Ascending aorta (tissue), 2 donors: ENCODE results near the gene THAP4. TPM values are rescaled to one million over a fixed set of nuclear protein-coding genes. Genes with fewer than 3 reads are reported as not detected.

Experiments used
- DNase-seq, 2 donors: peaks; one replicate each; pipeline ENCODE4 v3.0.0-alpha.2; 2019; ENCODE audit warnings: low spot score in 2 of 2
- H3K27ac ChIP-seq, 2 donors: fragments of 200-600 bp; sonication (generic); one replicate each; pipeline ENCODE4 v1.5.1; 2016 to 2017; ENCODE audit warnings: mild to moderate bottlenecking in 1 of 2
- H3K27me3 ChIP-seq: fragments of 200-600 bp; sonication (generic); one replicate; pipeline ENCODE4 v1.5.1; 2017
- H3K36me3 ChIP-seq, 2 donors: fragments of 200-600 bp; sonication (generic); one replicate each; pipeline ENCODE4 v1.5.1; 2016
- H3K4me1 ChIP-seq, 2 donors: fragments of 200-600 bp; sonication (generic); one replicate each; pipeline ENCODE4 v1.5.1; 2016 to 2017; ENCODE audit warnings: mild to moderate bottlenecking in 1 of 2
- H3K4me3 ChIP-seq, 2 donors: fragments of 200-600 bp; sonication (generic); one replicate each; pipeline ENCODE4 v1.5.1; 2016 to 2017; ENCODE audit warnings: mild to moderate bottlenecking in 1 of 2
- H3K9me3 ChIP-seq, 2 donors: fragments of 200-600 bp; sonication (generic); one replicate each; pipeline ENCODE4 v1.5.1; 2016
- CTCF ChIP-seq, 3 experiments: fragments of 200-600 bp in 2 of 3; fragments of 450-650 bp in 1 of 3; sonication (generic) in 2 of 3; IDR thresholded peaks; one replicate each; pipeline ENCODE4 v1.5.1; 2016 to 2019; ENCODE audit warnings: antibody characterized with exemption in 3 of 3, mild to moderate bottlenecking in 1 of 3, moderate library complexity in 1 of 3
- intact Hi-C: fragments of 100-400 bp; cut with DNase I; formaldehyde crosslinking; loops from one replicate; pipeline ENCODE4 v1.15.1; 2023
- total RNA-seq: library from RNA; depleted of rRNA; stranded (reverse); fragments of >200 nt; gene quantifications from one replicate; pipeline ENCODE4 v1.1.0, GENCODE V29; 2016

The THAP4 gene
- total RNA-seq, 1 donor from 2014 or later: 80.8 TPM

- no peaks in the 10 kb centered on the region for H3K27me3 ChIP-seq
- DNase-seq: no peak
- H3K4me1 ChIP-seq: no peaks in the 10 kb centered on the region
- H3K9me3 ChIP-seq: no peaks in the 10 kb centered on the region
- H3K4me3 ChIP-seq: no peak overlapping the region
- H3K36me3 ChIP-seq: peaks cover 52 to 62% of the 10 kb centered on the region in 2 donors
- H3K27ac ChIP-seq: no peak overlapping the region
- intact Hi-C loops: no loop called here
- TF ChIP-seq CTCF (IDR thresholded peaks at IDR 0.05): no peak
These were observed 36.3 kb upstream of the THAP4 start for GRCh38 chr2:241673189-241673663.

GRCh38 chr2:241672243-241673188 is 35.6 kb upstream of the THAP4 start:
- H3K4me1 ChIP-seq: no peaks in the 10 kb centered on the region
- H3K27ac ChIP-seq: no peak overlapping the region
- no peak for DNase-seq
- TF ChIP-seq CTCF (IDR thresholded peaks at IDR 0.05): no peak
- H3K27me3 ChIP-seq: no peaks in the 10 kb centered on the region
- no peak overlapping the region for H3K4me3 ChIP-seq
- H3K36me3 ChIP-seq: peaks cover 54 to 62% of the 10 kb centered on the region in 2 donors
- intact Hi-C loops: no loop called here
- no peaks in the 10 kb centered on the region for H3K9me3 ChIP-seq

- no peak for TF ChIP-seq CTCF (IDR thresholded peaks at IDR 0.05)
- intact Hi-C loops: no loop called here
- Histone ChIP-seq H3K27me3 (no peaks in the 10 kb centered on the region), H3K4me1 (no peaks in the 10 kb centered on the region), H3K36me3 (peaks cover 60 to 62% of the 10 kb centered on the region in 2 donors), H3K4me3 (no peak overlapping the region), H3K9me3 (no peaks in the 10 kb centered on the region), H3K27ac (no peak overlapping the region)
- DNase-seq: no peak
These were observed 34.7 kb upstream of the THAP4 start for GRCh38 chr2:241671457-241672240.

GRCh38 chr2:241670333-241671110 is 33.6 kb upstream of the THAP4 start:
- Histone ChIP-seq H3K27ac (no peak overlapping the region), H3K4me1 (no peaks in the 10 kb centered on the region), H3K9me3 (no peaks in the 10 kb centered on the region), H3K36me3 (peaks cover 68 to 69% of the 10 kb centered on the region in 2 donors), H3K27me3 (no peaks in the 10 kb centered on the region), H3K4me3 (no peak overlapping the region)
- no peak for TF ChIP-seq CTCF (IDR thresholded peaks at IDR 0.05)
- intact Hi-C loops: no loop called here
- no peak for DNase-seq

GRCh38 chr2:241668839-241669238 is 31.9 kb upstream of the THAP4 start:
- no peak overlapping the region for H3K4me3 ChIP-seq
- DNase-seq: no peak
- H3K27ac ChIP-seq: no peak overlapping the region
- H3K27me3 ChIP-seq: no peaks in the 10 kb centered on the region
- no peaks in the 10 kb centered on the region for H3K4me1 ChIP-seq
- no peaks in the 10 kb centered on the region for H3K9me3 ChIP-seq
- no peak for TF ChIP-seq CTCF (IDR thresholded peaks at IDR 0.05)
- intact Hi-C loops: no loop called here
- peaks cover 68 to 69% of the 10 kb centered on the region in 2 donors for H3K36me3 ChIP-seq
